Measurements from ENCODE around the gene BIN1.

GRCh38 chr2:127011796-127012195 lies 95.2 kb downstream of the BIN1 start:
- TF ChIP-seq POLR2AphosphoS5 (IDR thresholded peaks at IDR 0.05; ENCODE audit: low read depth, low read length) (no peak), REST (IDR thresholded peaks at IDR 0.05; ENCODE audit: insufficient read depth in 1 of 2, low read depth in 2 of 2, low read length in 2 of 2) (no peak), TAF1 (IDR thresholded peaks at IDR 0.05; ENCODE audit: borderline replicate concordance, insufficient read depth, low read length) (no peak), SIN3A (IDR thresholded peaks at IDR 0.05; ENCODE audit: borderline replicate concordance, insufficient read depth, low read length) (no peak), FOXP2 (optimal IDR thresholded peaks at IDR 0.05; ENCODE audit: borderline replicate concordance, extremely low read depth, extremely low read length, insufficient read depth) (no peak)

All from PFSK-1 (cell line).